Ovary (tissue), 9 donors: ENCODE data around the gene CAPN1. TPM values are rescaled to one million over a fixed set of nuclear protein-coding genes. Genes with fewer than 3 reads are reported as not detected.

Experiments
- DNase-seq, 5 donors: peaks; one replicate each; pipeline ENCODE4 v3.0.0-alpha.2; 2019 to 2020
- H3K27ac ChIP-seq, 2 donors: fragments of 200-600 bp; one replicate each; pipeline versions ENCODE4 v1.5.1 to v1.8.0; 2019 to 2022
- H3K27me3 ChIP-seq: fragments of 200-600 bp; one replicate; pipeline ENCODE4 v1.8.0; 2022
- H3K36me3 ChIP-seq: fragments of 200-600 bp; sonication (generic); one replicate; pipeline ENCODE4 v1.5.1; 2019
- H3K4me1 ChIP-seq: one replicate; pipeline ENCODE4 v1.8.1; 2013; ENCODE audit warnings: mild to moderate bottlenecking, moderate library complexity; ENCODE audit not compliant: insufficient read depth
- H3K4me3 ChIP-seq: fragments of 200-600 bp; sonication (generic); one replicate; pipeline ENCODE4 v1.5.1; 2017
- H3K9me3 ChIP-seq, 2 donors: fragments of 200-600 bp in 1 of 2; sonication (generic) in 1 of 2; one replicate each; pipeline versions ENCODE4 v1.5.1 to v1.8.1; 2013 to 2019; ENCODE audit warnings: mild to moderate bottlenecking in 1 of 2, moderate library complexity in 1 of 2
- CTCF ChIP-seq, 3 donors: fragments of 450-650 bp in 2 of 3; fragments of 200-600 bp in 1 of 3; IDR thresholded peaks; one replicate each; pipeline versions ENCODE4 v1.5.1 to v1.8.0; 2016 to 2022; ENCODE audit warnings: antibody characterized with exemption in 3 of 3, mild to moderate bottlenecking in 1 of 3
- EP300 ChIP-seq: sonication (generic); formaldehyde crosslinking; IDR thresholded peaks from one replicate; pipeline ENCODE4 v1.6.1; 2017; ENCODE audit warnings: antibody characterized with exemption
- POLR2A ChIP-seq: fragments of 450-650 bp; IDR thresholded peaks from one replicate; pipeline ENCODE4 v1.6.1; 2017; ENCODE audit warnings: antibody characterized with exemption, mild to moderate bottlenecking, moderate library complexity
- WGBS, 3 donors: extraction: QIAGEN DNeasy Blood & Tissue Kit in 1 of 3; methylation state at CpG; one replicate each; pipeline versions ENCODE4 v1.1.5 to v1.1.7; 2013 to 2017; 5-methylcytosine and 5-hydroxymethylcytosine counted together
- intact Hi-C, 4 donors: fragments of 100-400 bp; cut with DNase I; formaldehyde crosslinking; loops; one replicate each; pipeline versions ENCODE4 v1.11.0 to v1.15.1; 2022 to 2023
- polyA plus RNA-seq, 2 donors: library from polyadenylated mRNA; stranded (reverse); fragments of 200-250 nt in 1 of 2; fragments of 350-450 nt in 1 of 2; fragmentation: Illumina TruSeq in 1 of 2; extraction: RNeasy Lipid Tissue Mini Kit (QIAGEN cat#74804) in 1 of 2; gene quantifications; one replicate each; pipeline ENCODE4 v1.2.3, GENCODE V29; 2013 to 2014
- total RNA-seq, 7 donors: library from RNA; depleted of rRNA in 2 of 7; stranded (reverse); fragments of >200 nt in 2 of 7; fragmentation: NEBNext Ultra II Directional in 3 of 7; extraction: Animal tissue kit (Norgen Biotek cat#: 25700) in 3 of 7; gene quantifications; one replicate each; pipeline versions ENCODE4 v1.1.0 to v1.2.4, GENCODE V29; 2016 to 2023
- donor health status: DM: no; HTN: no; CAD: no; lungs with moderate emphysema.
- donor health status: DM: no; HTN: no; CAD: no.
- donor health status: Bipolar disorder and iron deficiency.
- donor health status: DM: yes; HTN: yes; CAD: no.
- donor health status: DM: no; HTN: no; CAD: no.
- donor health status: DM: yes; HTN: yes; CAD: no.

CAPN1 gene
- total and polyA plus RNA-seq, 9 donors = 20.0 to 178 (median 124) TPM

- TF ChIP-seq EP300 (no peak), CTCF (IDR thresholded peaks at IDR 0.05) (no peak), POLR2A (no peak)
- Histone ChIP-seq H3K4me1 (no peaks in the 10 kb centered on the region), H3K36me3 (no peaks in the 10 kb centered on the region), H3K27ac (no peak overlapping the region), H3K27me3 (no peaks in the 10 kb centered on the region), H3K9me3 (no peaks in the 10 kb centered on the region), H3K4me3 (no peak overlapping the region)
- intact Hi-C loops = no loop called here
- no peak for DNase-seq
- WGBS, 3 donors = 84 to 86% (median 86%) methylated on average over 19 of the region's 19 CpGs
Observed at GRCh38 chr11:65217441-65218423, 36.0 kb downstream of the CAPN1 start.

DNA sequence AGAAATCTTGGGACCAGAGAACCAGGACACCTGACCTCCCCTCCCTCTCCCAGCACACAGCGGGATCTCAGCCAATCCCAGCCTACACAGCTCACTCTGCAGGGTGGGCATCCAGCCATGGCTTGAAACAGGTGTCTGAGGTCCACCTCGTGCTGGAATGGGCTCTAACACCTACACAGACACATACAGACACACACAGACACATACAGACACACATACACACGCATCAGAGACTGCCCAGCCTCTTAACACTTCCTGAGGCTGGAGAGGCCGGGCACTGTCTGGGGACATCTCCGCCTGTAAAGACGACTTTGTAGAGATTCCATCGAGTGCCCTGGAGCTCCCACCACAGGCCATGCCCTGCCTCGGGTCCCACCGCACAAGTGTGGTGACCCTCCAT, 36.7 kb downstream of the CAPN1 start:
- no peak for DNase-seq
- no peaks in the 10 kb centered on the region for H3K27me3 ChIP-seq
- H3K4me3 ChIP-seq = no peak overlapping the region
- H3K9me3 ChIP-seq = no peaks in the 10 kb centered on the region
- no peaks in the 10 kb centered on the region for H3K36me3 ChIP-seq
- H3K4me1 ChIP-seq = no peaks in the 10 kb centered on the region
- intact Hi-C loops = no loop called here
- WGBS, 3 donors = 81 to 84% (median 81%) methylated on average over 9 of the region's 9 CpGs
- TF ChIP-seq CTCF (IDR thresholded peaks at IDR 0.05) = no peak
- TF ChIP-seq EP300 = no peak
- no peak for TF ChIP-seq POLR2A
- no peak overlapping the region for H3K27ac ChIP-seq

DNA sequence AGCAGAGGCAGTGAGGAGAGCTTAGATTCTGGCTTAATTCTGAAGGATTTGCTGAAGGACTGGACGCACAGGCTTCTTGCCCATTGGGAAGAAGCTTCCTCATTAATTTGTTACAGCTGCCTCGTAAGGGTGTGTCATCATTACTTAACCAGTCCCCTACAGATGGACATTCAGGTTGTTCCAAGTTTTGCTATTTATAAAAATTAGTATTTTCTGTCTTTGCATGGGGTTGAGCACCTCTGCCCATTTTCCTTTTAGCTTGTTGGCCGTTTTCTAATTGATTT, 38.1 kb downstream of the CAPN1 start:
- Histone ChIP-seq H3K4me3 (no peak overlapping the region), H3K27me3 (no peaks in the 10 kb centered on the region), H3K36me3 (no peaks in the 10 kb centered on the region), H3K27ac (no peak overlapping the region), H3K9me3 (no peaks in the 10 kb centered on the region), H3K4me1 (no peaks in the 10 kb centered on the region)
- DNase-seq = no peak
- 50 to 57% (median 55%) methylated on average over 3 of the region's 3 CpGs for WGBS, 3 donors
- TF ChIP-seq POLR2A (no peak), EP300 (no peak), CTCF (IDR thresholded peaks at IDR 0.05) (no peak)
- intact Hi-C loops = no loop called here

DNA sequence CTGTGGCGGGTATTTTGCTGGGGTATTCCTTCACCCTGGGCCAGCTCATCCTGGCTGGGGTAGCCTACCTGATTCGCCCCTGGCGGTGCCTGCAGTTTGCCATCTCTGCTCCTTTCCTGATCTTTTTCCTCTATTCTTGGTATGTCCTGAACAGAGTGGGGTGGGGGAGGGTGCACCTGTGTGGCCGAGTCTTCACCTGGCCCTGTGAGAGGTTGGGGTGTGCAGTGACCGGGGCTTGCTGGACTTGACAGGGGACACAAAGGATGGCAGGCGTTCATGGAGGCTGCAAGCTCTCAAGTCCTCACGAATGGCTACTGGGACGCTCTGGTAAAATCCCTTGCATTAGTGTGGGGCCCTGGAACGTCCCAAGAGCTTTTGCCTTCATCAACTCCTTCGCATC, 39.3 kb downstream of the CAPN1 start:
- Histone ChIP-seq H3K9me3 (no peaks in the 10 kb centered on the region), H3K27me3 (no peaks in the 10 kb centered on the region), H3K36me3 (no peaks in the 10 kb centered on the region), H3K4me1 (peaks cover 4% of the 10 kb centered on the region), H3K4me3 (no peak overlapping the region), H3K27ac (no peak overlapping the region)
- intact Hi-C loops = no loop called here
- TF ChIP-seq POLR2A = no peak
- TF ChIP-seq CTCF (IDR thresholded peaks at IDR 0.05) = no peak
- TF ChIP-seq EP300 = no peak
- DNase-seq = no peak
- WGBS, 3 donors = 90 to 93% (median 92%) methylated on average over 10 of the region's 10 CpGs
